Duodenal mucosa (tissue), 2 donors: ENCODE data around the gene NFIA.

Experiments
- H3K27ac ChIP-seq: one replicate; pipeline ENCODE4 v1.7.0; 2013; ENCODE audit warnings: low read depth, low read length
- H3K27me3 ChIP-seq, 2 donors: one replicate each; pipeline ENCODE4 v1.7.0; 2013; ENCODE audit warnings: low read length in 2 of 2, control low read depth in 1 of 2; ENCODE audit not compliant: insufficient read depth in 2 of 2, control insufficient read depth in 1 of 2
- H3K36me3 ChIP-seq, 2 donors: one replicate each; pipeline ENCODE4 v1.7.0; 2013; ENCODE audit warnings: low read length in 2 of 2, control low read depth in 1 of 2; ENCODE audit not compliant: insufficient read depth in 2 of 2, control insufficient read depth in 1 of 2
- H3K4me1 ChIP-seq, 2 donors: one replicate each; pipeline ENCODE4 v1.7.0; 2013; ENCODE audit warnings: low read length in 2 of 2, control low read depth in 1 of 2; ENCODE audit not compliant: insufficient read depth in 2 of 2, control insufficient read depth in 1 of 2
- H3K4me3 ChIP-seq, 2 donors: one replicate each; pipeline ENCODE4 v1.7.0; 2013; ENCODE audit warnings: low read length in 2 of 2, low read depth in 1 of 2
- H3K9ac ChIP-seq, 2 donors: one replicate each; pipeline ENCODE4 v1.7.0; 2013; ENCODE audit warnings: low read length in 2 of 2, low read depth in 1 of 2
- H3K9me3 ChIP-seq, 2 donors: one replicate each; pipeline ENCODE4 v1.7.0; 2013; ENCODE audit warnings: low read length in 2 of 2, control low read depth in 1 of 2; ENCODE audit not compliant: control insufficient read depth in 1 of 2

The NFIA gene

GRCh38 chr1:61332796-61333195, 250.4 kb downstream of the NFIA start:
- Histone ChIP-seq H3K9me3 (no peaks in the 10 kb centered on the region), H3K4me3 (no peak overlapping the region), H3K27me3 (no peaks in the 10 kb centered on the region), H3K9ac (no peak overlapping the region), H3K4me1 (peaks cover 0 to 4% of the 10 kb centered on the region in 2 donors), H3K36me3 (peaks cover 0 to 3% of the 10 kb centered on the region in 2 donors), H3K27ac (no peak overlapping the region)

GRCh38 chr1:61334718-61335589, 252.6 kb downstream of the NFIA start:
- Histone ChIP-seq H3K9me3 (no peaks in the 10 kb centered on the region), H3K9ac (no peak overlapping the region), H3K27ac (no peak overlapping the region), H3K4me3 (no peak overlapping the region), H3K27me3 (no peaks in the 10 kb centered on the region), H3K36me3 (peaks cover 0 to 3% of the 10 kb centered on the region in 2 donors), H3K4me1 (peaks cover 0 to 7% of the 10 kb centered on the region in 2 donors)

GRCh38 chr1:61337037-61337436, 254.7 kb downstream of the NFIA start:
- Histone ChIP-seq H3K4me1 (peaks cover 0 to 7% of the 10 kb centered on the region in 2 donors), H3K27me3 (no peaks in the 10 kb centered on the region), H3K9me3 (no peaks in the 10 kb centered on the region), H3K4me3 (no peak overlapping the region), H3K9ac (no peak overlapping the region), H3K36me3 (peaks cover 0 to 3% of the 10 kb centered on the region in 2 donors), H3K27ac (no peak overlapping the region)

GRCh38 chr1:61337441-61337951, 255.1 kb downstream of the NFIA start:
- H3K4me3 ChIP-seq: no peak overlapping the region
- no peaks in the 10 kb centered on the region for H3K27me3 ChIP-seq
- peaks cover 0 to 7% of the 10 kb centered on the region in 2 donors for H3K4me1 ChIP-seq
- H3K27ac ChIP-seq: no peak overlapping the region
- no peaks in the 10 kb centered on the region for H3K9me3 ChIP-seq
- H3K36me3 ChIP-seq: peaks cover 0 to 3% of the 10 kb centered on the region in 2 donors
- no peak overlapping the region for H3K9ac ChIP-seq

- Histone ChIP-seq H3K27me3 (no peaks in the 10 kb centered on the region), H3K36me3 (peaks cover 0 to 2% of the 10 kb centered on the region in 2 donors), H3K4me1 (peaks cover 0 to 7% of the 10 kb centered on the region in 2 donors), H3K4me3 (no peak overlapping the region), H3K27ac (no peak overlapping the region), H3K9me3 (no peaks in the 10 kb centered on the region), H3K9ac (no peak overlapping the region)
Measured at GRCh38 chr1:61337981-61338848, 255.9 kb downstream of the NFIA start.

GRCh38 chr1:61338899-61339298, 256.5 kb downstream of the NFIA start:
- Histone ChIP-seq H3K4me3 (no peak overlapping the region), H3K27me3 (no peaks in the 10 kb centered on the region), H3K9ac (no peak overlapping the region), H3K4me1 (peaks cover 0 to 7% of the 10 kb centered on the region in 2 donors), H3K27ac (no peak overlapping the region), H3K9me3 (no peaks in the 10 kb centered on the region), H3K36me3 (no peaks in the 10 kb centered on the region)

GRCh38 chr1:61341426-61341825, 259.1 kb downstream of the NFIA start:
- Histone ChIP-seq H3K9me3 (no peaks in the 10 kb centered on the region), H3K4me1 (peaks cover 0 to 7% of the 10 kb centered on the region in 2 donors), H3K9ac (no peak overlapping the region), H3K27ac (no peak overlapping the region), H3K36me3 (no peaks in the 10 kb centered on the region), H3K4me3 (no peak overlapping the region), H3K27me3 (no peaks in the 10 kb centered on the region)

GRCh38 chr1:61343734-61344420, 261.5 kb downstream of the NFIA start:
- H3K27ac ChIP-seq: no peak overlapping the region
- H3K9ac ChIP-seq: no peak overlapping the region
- no peaks in the 10 kb centered on the region for H3K9me3 ChIP-seq
- no peak overlapping the region for H3K4me3 ChIP-seq
- H3K4me1 ChIP-seq: no peaks in the 10 kb centered on the region
- H3K36me3 ChIP-seq: peaks cover 0 to 6% of the 10 kb centered on the region in 2 donors
- H3K27me3 ChIP-seq: no peaks in the 10 kb centered on the region

GRCh38 chr1:61344696-61345095, 262.3 kb downstream of the NFIA start:
- no peaks in the 10 kb centered on the region for H3K4me1 ChIP-seq
- H3K4me3 ChIP-seq: no peak overlapping the region
- H3K27ac ChIP-seq: no peak overlapping the region

More at GRCh38 chr1:61344696-61345095, 262.3 kb downstream of the NFIA start:
- Histone ChIP-seq H3K36me3 (peaks cover 0 to 6% of the 10 kb centered on the region in 2 donors), H3K27me3 (no peaks in the 10 kb centered on the region), H3K9me3 (no peaks in the 10 kb centered on the region), H3K9ac (no peak overlapping the region)
